GM21717 (cell line): ENCODE measurements around the gene NELFCD.
"Not testable (repeated sequence)": the region's sequence is repeated elsewhere in the genome, so short reads cannot be mapped to it uniquely, and the experiment has no call there.

Experiments used
- ATAC-seq: cut with Tn5 transposase; IDR thresholded peaks from one replicate; pipeline ENCODE4 v1.9.1; 2021; ENCODE audit warnings: mild to moderate bottlenecking, moderate library complexity; ENCODE audit not compliant: unreplicated experiment

The NELFCD gene

GRCh38 chr20:59007665-59008511, 26.8 kb downstream of the NELFCD start:
- peak; percentile 44 for ATAC-seq

GRCh38 chr20:59008715-59009336, 27.8 kb downstream of the NELFCD start:
- no peak for ATAC-seq

GRCh38 chr20:59010321-59010994, 29.4 kb downstream of the NELFCD start:
- no peak for ATAC-seq

- ATAC-seq = no peak
Measured at GRCh38 chr20:59010995-59011873, 30.2 kb downstream of the NELFCD start.

- not testable (repeated sequence) for ATAC-seq
Measured at GRCh38 chr20:59011874-59012157, 30.8 kb downstream of the NELFCD start.

GRCh38 chr20:59013031-59013951, 32.2 kb downstream of the NELFCD start:
- ATAC-seq = no peak

GRCh38 chr20:59013959-59014608, 33.0 kb downstream of the NELFCD start:
- ATAC-seq = no peak

- no peak for ATAC-seq
Measured at GRCh38 chr20:59014680-59015389, 33.8 kb downstream of the NELFCD start.

- no peak for ATAC-seq
Measured at GRCh38 chr20:59015411-59015810, 34.4 kb downstream of the NELFCD start.

GRCh38 chr20:59015812-59016711, 35.0 kb downstream of the NELFCD start:
- no peak for ATAC-seq

- no peak for ATAC-seq
Measured at GRCh38 chr20:59016795-59017492, 35.9 kb downstream of the NELFCD start.

GRCh38 chr20:59017493-59018231, 36.6 kb downstream of the NELFCD start:
- no peak for ATAC-seq

GRCh38 chr20:59018817-59019216, 37.8 kb downstream of the NELFCD start:
- no peak for ATAC-seq

- ATAC-seq = no peak
Measured at GRCh38 chr20:59019217-59019616, 38.2 kb downstream of the NELFCD start, which contains the start of gene TUBB1. TSS of gene TUBB1 (plus strand) at chr20:59019429. CDS start at chr20:59019523, 94 bp downstream.

GRCh38 chr20:59020938-59021551, 40.0 kb downstream of the NELFCD start:
- ATAC-seq = no peak

- ATAC-seq = no peak
Measured at GRCh38 chr20:59022754-59023153, 41.7 kb downstream of the NELFCD start.
